AG04449 (cell line): ENCODE results near the gene SEPTIN1.
"Not testable (repeated sequence)": the region's sequence is repeated elsewhere in the genome, so short reads cannot be mapped to it uniquely, and the experiment has no call there.

Experiments used
- CTCF ChIA-PET: fragments of 350-600 bp; formaldehyde crosslinking; extraction: SDS; loops from one replicate; lab custom pipeline; 2021; ENCODE audit warnings: antibody characterized with exemption; lab: Yijun Ruan, JAX
- POLR2A ChIA-PET: fragments of 400-600, 350-600 bp; formaldehyde crosslinking; extraction: SDS; loops from one replicate; lab custom pipeline; 2020; ENCODE audit warnings: antibody characterized with exemption, inconsistent platforms; lab: Yijun Ruan, JAX
- DNase-seq: peaks from one replicate; pipeline ENCODE4 v3.0.0-alpha.2; 2010; ENCODE audit warnings: low read depth, low spot score
- H3K4me3 ChIP-seq: 2 replicates; pipeline ENCODE4 v1.5.1; 2011; ENCODE audit warnings: low read depth, mild to moderate bottlenecking, control low read depth, low read length
- TF ChIP-seq, protein P1 (sequence below): IDR thresholded peaks from one replicate; pipeline ENCODE4 v1.5.1; 2011; ENCODE audit warnings: mild to moderate bottlenecking, moderate library complexity, low read length, control low read depth, inconsistent platforms; ENCODE audit not compliant: insufficient read depth; ENCODE audit errors: missing control alignments

SEPTIN1 gene

DNA sequence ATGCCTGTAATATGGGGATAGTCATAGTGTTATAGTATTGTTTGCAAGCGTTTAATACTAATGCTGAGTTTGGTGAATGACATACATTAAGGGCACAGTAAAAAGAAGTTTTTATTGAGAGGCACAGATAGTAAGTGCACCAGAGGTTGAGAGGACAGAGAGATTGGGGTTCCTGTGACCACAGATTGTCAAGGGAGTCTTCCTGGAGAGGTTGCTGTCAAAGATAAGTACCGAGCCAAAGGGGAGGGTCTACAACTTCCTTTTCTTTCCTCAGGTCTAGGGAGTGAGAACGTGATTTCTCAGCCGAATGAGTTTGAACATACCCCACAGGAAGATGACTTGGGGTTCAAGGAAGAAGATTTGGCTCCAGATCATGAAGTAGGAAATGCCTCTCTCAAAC, 14.7 kb upstream of the SEPTIN1 start:
- ChIA-PET POLR2A (interaction anchor here (3.3 kb wide), 1 partner anchor 10 kb away, joined by 11 read pairs; the partner anchor contains the start of gene ZNF771), CTCF (interaction anchor here (1.5 to 4.4 kb wide), 3 partner anchors 10 to 26 kb away, joined by 6 to 40 read pairs (median 7); partner anchors contain the start of genes TBC1D10B and ZNF771)

DNA sequence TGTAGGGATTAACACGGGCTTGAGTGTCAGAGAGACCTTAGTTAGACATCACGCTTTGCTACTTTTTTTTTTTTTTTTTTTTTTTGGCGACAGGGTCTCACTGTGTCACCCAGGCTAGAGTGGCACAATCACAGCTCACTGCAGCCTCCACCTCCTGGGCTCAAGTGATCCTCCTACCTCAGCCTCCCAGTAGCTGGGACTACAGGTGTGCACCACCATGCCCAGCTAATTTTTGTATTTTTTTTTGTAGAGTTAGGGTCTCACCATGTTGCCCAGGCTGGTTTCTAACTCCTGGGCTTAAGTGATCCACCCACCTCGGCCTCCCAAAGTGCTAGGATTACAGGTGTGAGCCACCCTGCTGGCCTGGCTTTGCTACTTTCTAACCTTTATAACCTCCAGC, 14.3 kb upstream of the SEPTIN1 start:
- POLR2A ChIA-PET, result interaction anchor here (3.3 kb wide), 1 partner anchor 11 kb away, joined by 11 read pairs; the partner anchor contains the start of gene ZNF771
- H3K4me3 ChIP-seq, DNase-seq: not testable (repeated sequence)
- CTCF ChIA-PET, result interaction anchor here (2.4 to 5.8 kb wide), 2 partner anchors 12 to 25 kb away, joined by 7 to 52 read pairs; partner anchors contain the start of genes TBC1D10B and ZNF771

More for the DNA sequence above, 14.7 kb upstream of the SEPTIN1 start:
- DNase-seq, result no peak
- TF ChIP-seq, protein P1, sequence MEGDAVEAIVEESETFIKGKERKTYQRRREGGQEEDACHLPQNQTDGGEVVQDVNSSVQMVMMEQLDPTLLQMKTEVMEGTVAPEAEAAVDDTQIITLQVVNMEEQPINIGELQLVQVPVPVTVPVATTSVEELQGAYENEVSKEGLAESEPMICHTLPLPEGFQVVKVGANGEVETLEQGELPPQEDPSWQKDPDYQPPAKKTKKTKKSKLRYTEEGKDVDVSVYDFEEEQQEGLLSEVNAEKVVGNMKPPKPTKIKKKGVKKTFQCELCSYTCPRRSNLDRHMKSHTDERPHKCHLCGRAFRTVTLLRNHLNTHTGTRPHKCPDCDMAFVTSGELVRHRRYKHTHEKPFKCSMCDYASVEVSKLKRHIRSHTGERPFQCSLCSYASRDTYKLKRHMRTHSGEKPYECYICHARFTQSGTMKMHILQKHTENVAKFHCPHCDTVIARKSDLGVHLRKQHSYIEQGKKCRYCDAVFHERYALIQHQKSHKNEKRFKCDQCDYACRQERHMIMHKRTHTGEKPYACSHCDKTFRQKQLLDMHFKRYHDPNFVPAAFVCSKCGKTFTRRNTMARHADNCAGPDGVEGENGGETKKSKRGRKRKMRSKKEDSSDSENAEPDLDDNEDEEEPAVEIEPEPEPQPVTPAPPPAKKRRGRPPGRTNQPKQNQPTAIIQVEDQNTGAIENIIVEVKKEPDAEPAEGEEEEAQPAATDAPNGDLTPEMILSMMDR, result no peak
- H3K4me3 ChIP-seq, result no peak overlapping the region

DNA sequence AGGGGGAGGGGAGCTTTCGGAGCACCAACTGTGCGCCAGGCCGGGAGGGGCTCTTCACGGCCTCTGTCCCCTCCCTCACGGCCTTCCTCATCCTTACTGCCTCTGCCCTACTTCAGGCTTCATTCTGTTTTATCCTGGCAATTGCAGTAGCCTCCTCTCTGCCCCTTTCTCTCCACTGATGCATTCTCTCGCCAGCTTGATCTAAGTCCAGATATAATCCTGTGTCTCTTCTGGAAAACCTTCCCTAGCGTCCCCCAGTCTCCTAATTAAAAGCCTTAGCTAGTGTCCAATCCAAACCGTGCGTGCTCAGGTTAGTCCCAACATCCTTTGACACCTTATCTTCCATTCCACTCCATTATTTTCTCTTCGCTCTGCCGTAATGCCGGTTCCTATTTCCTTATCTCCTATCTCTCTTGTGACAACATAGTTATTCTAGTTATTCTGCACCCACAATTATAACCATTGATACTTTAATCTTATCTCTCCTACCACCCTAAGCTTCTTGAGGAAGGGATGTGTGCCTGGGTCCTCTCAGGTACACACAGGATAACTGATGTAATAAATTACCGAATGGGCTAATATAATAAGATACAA, 13.7 kb upstream of the SEPTIN1 start:
- TF ChIP-seq, protein P1, result no peak
- H3K4me3 ChIP-seq, result peak overlapping the region; percentile 77
- no peak for DNase-seq
- CTCF ChIA-PET, result interaction anchor here (1.0 to 5.8 kb wide), 5 partner anchors 13 to 263 kb away, joined by 4 to 52 read pairs (median 6); partner anchors contain the start of genes TBC1D10B and ZNF771
- POLR2A ChIA-PET, result interaction anchor here (0.5 to 3.3 kb wide), 6 partner anchors 11 to 28 kb away, joined by 3 to 11 read pairs (median 5); partner anchors contain the start of genes TBC1D10B and ZNF771

DNA sequence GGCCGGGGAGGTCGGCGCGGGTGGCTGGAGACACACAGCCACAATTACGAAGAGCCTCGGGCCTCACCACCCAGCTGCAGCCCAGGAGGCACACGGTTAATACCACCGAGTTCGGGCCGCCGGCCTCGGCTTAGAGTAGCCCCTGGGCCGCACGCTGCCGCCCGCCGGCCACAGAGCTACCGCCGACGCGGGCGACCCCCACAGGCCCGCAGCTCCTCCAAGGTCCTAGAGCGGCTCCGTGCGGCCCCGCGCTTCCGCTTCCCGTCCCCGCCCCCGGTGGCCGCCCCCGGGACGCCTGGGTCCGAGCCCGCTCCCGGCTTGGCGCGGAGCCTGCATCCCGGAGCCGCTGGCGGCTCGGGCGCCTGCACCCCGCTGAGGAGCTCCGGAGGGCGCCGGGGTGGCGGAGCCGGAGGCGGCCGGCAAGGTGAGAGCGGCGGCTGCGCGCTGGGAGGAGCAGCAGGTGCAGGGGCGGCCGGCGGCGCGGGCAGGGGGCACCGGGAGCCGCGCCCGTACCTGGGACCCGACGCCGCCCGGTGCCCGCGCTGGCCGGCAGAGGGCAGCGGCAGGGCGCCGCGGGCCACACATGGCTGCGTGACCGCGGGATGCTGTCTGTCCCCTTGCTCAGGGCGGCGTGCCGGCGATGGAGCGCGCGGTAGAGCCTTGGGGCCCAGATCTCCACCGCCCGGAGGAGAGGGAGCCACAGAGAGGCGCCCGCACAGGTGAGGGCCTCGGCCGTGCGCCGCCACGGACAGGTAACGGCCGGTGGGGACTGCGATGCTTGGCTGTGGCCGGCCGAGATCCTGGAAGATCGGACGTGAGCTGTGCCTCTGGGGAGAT, 13.0 kb upstream of the SEPTIN1 start, which contains the start of gene ZNF48:
ZNF48 (plus strand) TSS at position 266 of the 837 bp plus-strand sequence; CDS start at position 641, 375 bp downstream.
- TF ChIP-seq, protein P1, result peak; percentile 24

DNA sequence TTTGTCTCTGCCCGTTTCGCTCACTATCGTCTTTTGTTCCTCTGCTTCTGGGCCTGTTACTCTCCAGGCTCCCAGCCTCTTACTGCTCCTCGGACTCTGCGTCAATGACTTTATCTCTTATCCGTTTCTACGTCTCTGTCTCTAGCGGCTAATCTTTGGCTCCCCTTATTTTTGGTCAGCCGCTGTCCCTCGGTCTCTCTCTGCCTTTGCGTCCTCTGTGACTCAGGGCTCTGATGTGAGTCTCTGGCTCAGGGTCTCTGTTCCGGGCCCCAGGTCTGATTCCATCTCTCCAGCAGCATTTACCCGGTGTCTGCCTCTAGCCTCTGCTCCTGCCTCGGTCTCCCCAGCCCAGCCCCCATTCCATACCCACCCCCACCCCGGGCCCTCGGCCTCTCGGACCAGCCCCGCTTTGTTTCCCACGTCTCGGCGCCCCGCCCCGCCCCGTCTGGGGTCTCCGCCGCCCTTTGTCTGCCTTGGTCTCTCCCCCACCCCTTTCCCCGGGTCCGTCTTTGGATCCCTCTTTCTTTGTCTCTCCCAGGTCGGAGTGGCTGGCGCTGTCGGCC, 12.3 kb upstream of the SEPTIN1 start:
- POLR2A ChIA-PET, result interaction anchor here (1.1 to 3.3 kb wide), 5 partner anchors 12 to 24 kb away, joined by 4 to 11 read pairs (median 5); partner anchors contain the start of genes TBC1D10B and ZNF771
- no peak for DNase-seq
- H3K4me3 ChIP-seq, result peak overlapping the region; percentile 77
- TF ChIP-seq, protein P1, result no peak
- CTCF ChIA-PET, result interaction anchor here (0.8 to 5.8 kb wide), 9 partner anchors 12 to 264 kb away, joined by 3 to 52 read pairs (median 5); partner anchors contain the start of genes CD2BP2, SEPTIN1, TBC1D10B and ZNF771

More for the DNA sequence above, 13.0 kb upstream of the SEPTIN1 start, which contains the start of gene ZNF48:
- H3K4me3 ChIP-seq, result peak within 1 kb of the TSS; percentile 77
- ChIA-PET POLR2A (interaction anchor here (0.5 to 3.3 kb wide), 7 partner anchors 12 to 28 kb away, joined by 3 to 11 read pairs (median 5); partner anchors contain the start of genes TBC1D10B and ZNF771), CTCF (interaction anchor here (0.8 to 5.8 kb wide), 8 partner anchors 14 to 263 kb away, joined by 3 to 52 read pairs (median 5); partner anchors contain the start of genes CD2BP2, TBC1D10B and ZNF771)
- DNase-seq, result peak; percentile 21

DNA sequence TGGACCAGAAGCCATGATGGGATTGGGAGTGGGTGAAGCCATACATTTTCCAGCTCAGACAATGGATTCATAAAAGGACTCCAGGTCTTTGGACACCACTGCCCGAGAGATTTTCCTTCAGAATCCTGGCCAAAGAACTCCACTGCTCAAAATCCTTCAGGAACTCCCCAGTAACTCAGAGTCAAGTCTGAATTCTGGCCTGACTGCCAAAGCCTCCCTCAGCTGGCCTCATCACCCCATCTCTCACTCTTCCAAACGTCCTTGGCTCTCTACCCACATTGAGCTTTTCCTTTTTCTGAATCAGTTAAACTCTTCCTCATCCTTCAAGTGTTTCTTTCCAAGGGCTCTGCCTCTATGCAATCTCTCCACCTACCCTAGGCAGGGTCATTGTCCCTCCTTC, 1.2 kb upstream of the SEPTIN1 start:
- ChIA-PET POLR2A (interaction anchor here (1.0 to 1.9 kb wide), 2 partner anchors 12 to 13 kb away, joined by 6 to 8 read pairs; partner anchors contain the start of genes TBC1D10B and ZNF48), CTCF (interaction anchor here (1.1 kb wide), 1 partner anchor 23 kb away, joined by 3 read pairs; no protein-coding TSS in a partner anchor)
- DNase-seq, result no peak
- H3K4me3 ChIP-seq, result no peak overlapping the region
- TF ChIP-seq, protein P1, result no peak
